ENCODE data around the gene LPAR6.

LPAR6 gene

GRCh38 chr13:48411841-48412531 is 927 bp downstream of the LPAR6 start:
- no peak for DNase-seq

- no peak for DNase-seq
Measured at GRCh38 chr13:48411147-48411794, 1.6 kb downstream of the LPAR6 start.

GRCh38 chr13:48410199-48410598 is 2.7 kb downstream of the LPAR6 start:
- DNase-seq = no peak

- DNase-seq = no peak
Measured at GRCh38 chr13:48405875-48406274, 7.0 kb downstream of the LPAR6 start.

- no peak for DNase-seq
Measured at GRCh38 chr13:48404952-48405351, 8.0 kb downstream of the LPAR6 start.

GRCh38 chr13:48403913-48404312 is 9.0 kb downstream of the LPAR6 start:
- no peak for DNase-seq

- DNase-seq = no peak
Measured at GRCh38 chr13:48403151-48403631, 9.7 kb downstream of the LPAR6 start.

GRCh38 chr13:48402325-48402932 is 10.5 kb downstream of the LPAR6 start:
- no peak for DNase-seq

- DNase-seq = no peak
Measured at GRCh38 chr13:48401480-48401879, 11.4 kb downstream of the LPAR6 start.

GRCh38 chr13:48400850-48401291 is 12.0 kb downstream of the LPAR6 start:
- no peak for DNase-seq

GRCh38 chr13:48400090-48400694 is 12.7 kb downstream of the LPAR6 start:
- DNase-seq = no peak

GRCh38 chr13:48398450-48399095 is 14.3 kb downstream of the LPAR6 start:
- DNase-seq = no peak

- no peak for DNase-seq
Measured at GRCh38 chr13:48397744-48398143, 15.2 kb downstream of the LPAR6 start.

- DNase-seq = no peak
Measured at GRCh38 chr13:48393698-48394085, 19.2 kb downstream of the LPAR6 start.

GRCh38 chr13:48393030-48393697 is 19.7 kb downstream of the LPAR6 start:
- no peak for DNase-seq

- DNase-seq = no peak
Measured at GRCh38 chr13:48391257-48391656, 21.7 kb downstream of the LPAR6 start.

GRCh38 chr13:48386816-48387215 is 26.1 kb downstream of the LPAR6 start:
- no peak for DNase-seq

GRCh38 chr13:48383384-48383783 is 29.5 kb downstream of the LPAR6 start:
- no peak for DNase-seq

- DNase-seq = no peak
Measured at GRCh38 chr13:48380581-48380980, 32.3 kb downstream of the LPAR6 start.

GRCh38 chr13:48377857-48378256 is 35.1 kb downstream of the LPAR6 start:
- no peak for DNase-seq

- no peak for DNase-seq
Measured at GRCh38 chr13:48370815-48371214, 42.1 kb downstream of the LPAR6 start.

GRCh38 chr13:48369988-48370387 is 42.9 kb downstream of the LPAR6 start:
- no peak for DNase-seq

Measured in NCI-H2171 treated with DMSO at 0.1 percent for 48 hours (cell line).